A549 (cell line): ENCODE results near the gene GRAMD2B. TPM values are rescaled to one million over a fixed set of nuclear protein-coding genes. Genes with fewer than 3 reads are reported as not detected.

Source experiments
- ATAC-seq, 2 experiments: fragments of 200-7000 bp in 1 of 2; fragments of >200 bp in 1 of 2; cut with Nextera tagmentation in 1 of 2; cut with Tn5 transposase in 1 of 2; 3 replicates each; pipeline versions ENCODE4 v1.8.0 to v1.9.1; 2018 to 2020; ENCODE audit warnings: mild to moderate bottlenecking in 1 of 2, moderate library complexity in 1 of 2
- CTCF ChIA-PET: fragments of 300-600 bp; sonication (Branson Sonifier 250); formaldehyde crosslinking; extraction: SDS; loops from one replicate; lab custom pipeline; 2021; ENCODE audit warnings: antibody characterized with exemption, inconsistent platforms; lab: Yijun Ruan, JAX
- POLR2A ChIA-PET: fragments of 350-600 bp; formaldehyde crosslinking; extraction: SDS; loops from one replicate; lab custom pipeline; 2021; ENCODE audit warnings: antibody characterized with exemption, inconsistent platforms; lab: Yijun Ruan, JAX
- DNase-seq, 2 experiments: peaks; one replicate each; pipeline versions ENCODE4 v3.0.0 to v3.0.0-alpha.2; 2011 to 2016; ENCODE audit warnings: low read depth in 1 of 2, low spot score in 1 of 2
- FAIRE-seq: peaks from 2 replicates; lab custom pipeline; 2011; peaks lifted over from hg19 to GRCh38; lab: Jason Lieb, UNC
- H3K27ac ChIP-seq, 2 experiments: fragments of >200 bp; sonication (Bioruptor Twin); formaldehyde crosslinking; 3 replicates each; pipeline ENCODE4 v1.5.1; 2016 to 2017
- H3K4me1 ChIP-seq: fragments of >200 bp; sonication (Bioruptor Twin); formaldehyde crosslinking; 3 replicates; pipeline ENCODE4 v1.6.1; 2016
- H3K4me2 ChIP-seq: fragments of >200 bp; sonication (Bioruptor Twin); formaldehyde crosslinking; 3 replicates; pipeline ENCODE4 v1.6.1; 2016
- H3K4me3 ChIP-seq: fragments of >200 bp; sonication (Bioruptor Twin); formaldehyde crosslinking; 3 replicates; pipeline ENCODE4 v1.5.1; 2016
- H3K9me3 ChIP-seq: fragments of >200 bp; sonication (Bioruptor Twin); formaldehyde crosslinking; 3 replicates; pipeline ENCODE4 v1.6.1; 2016
- CEBPB ChIP-seq, 2 experiments: fragments of >200 bp in 1 of 2; sonication (Bioruptor Twin) in 1 of 2; formaldehyde crosslinking in 1 of 2; IDR thresholded peaks; 2 replicates each; pipeline ENCODE4 v1.6.1; 2012 to 2016
- EHF ChIP-seq: fragments of 250-450 bp; sonication (Bioruptor Pico); IDR thresholded peaks from 2 replicates; pipeline ENCODE4 v1.5.0; 2020; ENCODE audit warnings: mild to moderate bottlenecking
- ESRRA ChIP-seq: fragments of 150-350 bp; IDR thresholded peaks from 2 replicates; pipeline ENCODE4 v1.6.1; 2014; ENCODE audit warnings: mild to moderate bottlenecking, low read length, borderline replicate concordance
- FOSB ChIP-seq: fragments of 250-450 bp; sonication (Bioruptor Pico); IDR thresholded peaks from 2 replicates; pipeline ENCODE4 v1.5.0; 2020; ENCODE audit warnings: mild to moderate bottlenecking, moderate library complexity
- FOXS1 ChIP-seq: fragments of 250-450 bp; sonication (Bioruptor Pico); IDR thresholded peaks from 2 replicates; pipeline ENCODE4 v1.5.0; 2020; ENCODE audit warnings: mild to moderate bottlenecking, moderate library complexity
- HDAC2 ChIP-seq: fragments of 200-600 bp; sonication (generic); IDR thresholded peaks from 2 replicates; pipeline ENCODE4 v1.6.1; 2016
- HEYL ChIP-seq: fragments of 250-450 bp; sonication (Bioruptor Pico); IDR thresholded peaks from 2 replicates; pipeline ENCODE4 v1.8.0; 2021; ENCODE audit warnings: mild to moderate bottlenecking, moderate library complexity
- HOXB5 ChIP-seq: fragments of 250-450 bp; sonication (Bioruptor Pico); IDR thresholded peaks from 2 replicates; pipeline ENCODE4 v1.5.0; 2020; ENCODE audit warnings: mild to moderate bottlenecking, moderate library complexity
- JUN ChIP-seq, 2 experiments: fragments of >200 bp; sonication (Bioruptor Twin); formaldehyde crosslinking; IDR thresholded peaks; 2 replicates in 1 of 2; 3 replicates in 1 of 2; pipeline ENCODE4 v1.6.1; 2016 to 2017
- JUNB ChIP-seq: fragments of >200 bp; sonication (Bioruptor Twin); formaldehyde crosslinking; IDR thresholded peaks from 2 replicates; pipeline ENCODE4 v1.6.1; 2016
- KDM5A ChIP-seq: fragments of 200-600 bp; sonication (generic); IDR thresholded peaks from 2 replicates; pipeline ENCODE4 v1.6.1; 2016; ENCODE audit warnings: antibody characterized with exemption, mild to moderate bottlenecking
- MAFK ChIP-seq: fragments of 450-650 bp; IDR thresholded peaks from 2 replicates; pipeline ENCODE4 v1.6.1; 2014; ENCODE audit not compliant: partially characterized antibody
- MAZ ChIP-seq: fragments of 150-350 bp; IDR thresholded peaks from 2 replicates; pipeline ENCODE4 v1.6.1; 2014; ENCODE audit warnings: antibody characterized with exemption, low read depth, low read length, borderline replicate concordance
- NFE2L2 ChIP-seq: fragments of 150-350 bp; conservative IDR thresholded peaks from 2 replicates; pipeline ENCODE4 v1.6.1; 2014; ENCODE audit warnings: low read length
- PHF8 ChIP-seq: fragments of 200-600 bp; sonication (generic); IDR thresholded peaks from 2 replicates; pipeline ENCODE4 v1.6.1; 2016; ENCODE audit warnings: low read depth, mild to moderate bottlenecking, antibody characterized with exemption, moderate library complexity, borderline replicate concordance
- POLR2AphosphoS2 ChIP-seq: conservative IDR thresholded peaks from 2 replicates; pipeline ENCODE4 v1.6.1; 2012; ENCODE audit warnings: low read length, improper control_type of control experiment, inconsistent platforms
- RAD21 ChIP-seq, 2 experiments: fragments of >200 bp in 1 of 2; sonication (Bioruptor Twin) in 1 of 2; formaldehyde crosslinking in 1 of 2; IDR thresholded peaks in 1 of 2; conservative IDR thresholded peaks in 1 of 2; 2 replicates in 1 of 2; 3 replicates in 1 of 2; pipeline ENCODE4 v1.6.1; 2012 to 2018; ENCODE audit warnings: inconsistent platforms in 1 of 2
- RARB ChIP-seq: fragments of 250-450 bp; sonication (Bioruptor Pico); IDR thresholded peaks from 2 replicates; pipeline ENCODE4 v1.8.0; 2021; ENCODE audit warnings: mild to moderate bottlenecking, moderate library complexity
- RNF2 ChIP-seq: fragments of 200-600 bp; sonication (generic); IDR thresholded peaks from 2 replicates; pipeline ENCODE4 v1.6.1; 2016; ENCODE audit warnings: low read depth, mild to moderate bottlenecking, antibody characterized with exemption, moderate library complexity, borderline replicate concordance
- ZC3H11A ChIP-seq: fragments of 450-650 bp; IDR thresholded peaks from 2 replicates; pipeline ENCODE4 v1.6.1; 2014; ENCODE audit warnings: antibody characterized with exemption, mild to moderate bottlenecking
- ZNF302 ChIP-seq: fragments of 250-450 bp; sonication (Bioruptor Pico); IDR thresholded peaks from 2 replicates; pipeline ENCODE4 v1.9.0; 2021; ENCODE audit warnings: inconsistent platforms, mild to moderate bottlenecking, moderate library complexity
- WGBS: methylation state at CpG from one replicate; pipeline ENCODE4 v1.1.6; 2017; ENCODE audit errors: missing lambda C conversion rate; 5-methylcytosine and 5-hydroxymethylcytosine counted together
- polyA plus RNA-seq, 4 experiments: library from polyadenylated mRNA; depleted of rRNA in 3 of 4; stranded (reverse); fragments of >200 nt; fragmentation: RNase III in 1 of 4; extraction: RNeasy Plus Mini Kit Qiagen cat#74134 plus additional on column Dnase treatment in 1 of 4; gene quantifications; 2 replicates in 3 of 4; 3 replicates in 1 of 4; pipeline ENCODE4 v1.2.3, GENCODE V29; 2011 to 2017
- TF ChIP-seq, protein P1 (sequence below): fragments of 200-600 bp; sonication (generic); IDR thresholded peaks from 2 replicates; pipeline ENCODE4 v1.6.1; 2016; ENCODE audit warnings: antibody characterized with exemption, mild to moderate bottlenecking, moderate library complexity
- TF ChIP-seq, protein P2 (sequence below): fragments of >200 bp; sonication (Bioruptor Twin); formaldehyde crosslinking; IDR thresholded peaks from 3 replicates; pipeline ENCODE4 v1.5.1; 2016
- TF ChIP-seq, protein P3 (sequence below): IDR thresholded peaks from 2 replicates; pipeline ENCODE4 v1.6.1; 2012
- TF ChIP-seq, protein P4 (sequence below): IDR thresholded peaks from 2 replicates; pipeline ENCODE4 v1.6.1; 2012
- TF ChIP-seq, protein P5 (sequence below): fragments of 250-450 bp; sonication (Bioruptor Pico); IDR thresholded peaks from 2 replicates; pipeline ENCODE4 v1.5.0; 2020; ENCODE audit warnings: low read depth, mild to moderate bottlenecking, moderate library complexity

The GRAMD2B gene
- polyA plus RNA-seq, 2 of the 4 experiments (the other 2 are of a cell fraction): 1.0 to 1.2 TPM

DNA sequence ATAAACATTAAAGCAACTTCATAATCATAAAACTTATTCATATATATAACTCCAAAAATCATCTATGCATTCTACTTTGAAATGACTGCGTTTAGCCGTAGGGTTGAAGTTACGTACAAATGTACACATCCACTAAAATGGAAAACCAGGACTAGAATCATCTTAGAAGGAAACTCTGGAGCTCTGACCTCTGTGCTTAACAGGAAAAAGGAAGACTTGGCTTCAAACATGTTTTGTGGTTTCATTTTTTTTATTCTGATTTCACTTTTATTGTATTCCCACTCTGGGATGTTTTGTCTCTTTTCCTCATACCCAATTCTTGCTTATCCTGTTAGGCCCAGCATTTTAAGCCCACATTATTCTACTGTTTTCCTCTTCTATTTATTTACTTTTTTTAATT lies 44.9 kb downstream of the GRAMD2B start:
- H3K4me2 ChIP-seq: no peak overlapping the region
- ATAC-seq: no peak
- H3K27ac ChIP-seq: no peak overlapping the region
- TF ChIP-seq JUNB: no peak
- TF ChIP-seq POLR2AphosphoS2: no peak
- TF ChIP-seq HDAC2: no peak
- TF ChIP-seq, protein P1, sequence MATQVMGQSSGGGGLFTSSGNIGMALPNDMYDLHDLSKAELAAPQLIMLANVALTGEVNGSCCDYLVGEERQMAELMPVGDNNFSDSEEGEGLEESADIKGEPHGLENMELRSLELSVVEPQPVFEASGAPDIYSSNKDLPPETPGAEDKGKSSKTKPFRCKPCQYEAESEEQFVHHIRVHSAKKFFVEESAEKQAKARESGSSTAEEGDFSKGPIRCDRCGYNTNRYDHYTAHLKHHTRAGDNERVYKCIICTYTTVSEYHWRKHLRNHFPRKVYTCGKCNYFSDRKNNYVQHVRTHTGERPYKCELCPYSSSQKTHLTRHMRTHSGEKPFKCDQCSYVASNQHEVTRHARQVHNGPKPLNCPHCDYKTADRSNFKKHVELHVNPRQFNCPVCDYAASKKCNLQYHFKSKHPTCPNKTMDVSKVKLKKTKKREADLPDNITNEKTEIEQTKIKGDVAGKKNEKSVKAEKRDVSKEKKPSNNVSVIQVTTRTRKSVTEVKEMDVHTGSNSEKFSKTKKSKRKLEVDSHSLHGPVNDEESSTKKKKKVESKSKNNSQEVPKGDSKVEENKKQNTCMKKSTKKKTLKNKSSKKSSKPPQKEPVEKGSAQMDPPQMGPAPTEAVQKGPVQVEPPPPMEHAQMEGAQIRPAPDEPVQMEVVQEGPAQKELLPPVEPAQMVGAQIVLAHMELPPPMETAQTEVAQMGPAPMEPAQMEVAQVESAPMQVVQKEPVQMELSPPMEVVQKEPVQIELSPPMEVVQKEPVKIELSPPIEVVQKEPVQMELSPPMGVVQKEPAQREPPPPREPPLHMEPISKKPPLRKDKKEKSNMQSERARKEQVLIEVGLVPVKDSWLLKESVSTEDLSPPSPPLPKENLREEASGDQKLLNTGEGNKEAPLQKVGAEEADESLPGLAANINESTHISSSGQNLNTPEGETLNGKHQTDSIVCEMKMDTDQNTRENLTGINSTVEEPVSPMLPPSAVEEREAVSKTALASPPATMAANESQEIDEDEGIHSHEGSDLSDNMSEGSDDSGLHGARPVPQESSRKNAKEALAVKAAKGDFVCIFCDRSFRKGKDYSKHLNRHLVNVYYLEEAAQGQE: no peak
- no peak for TF ChIP-seq ZNF302
- TF ChIP-seq EHF (CRISPR knock-in tag): no peak
- TF ChIP-seq HOXB5 (CRISPR knock-in tag): no peak
- TF ChIP-seq RARB (CRISPR knock-in tag): no peak
- no peak for TF ChIP-seq ZC3H11A
- TF ChIP-seq CEBPB (IDR thresholded peaks at IDR 0.05): no peak
- no peak for TF ChIP-seq FOSB (CRISPR knock-in tag)
- TF ChIP-seq RAD21 (conservative IDR thresholded peaks at IDR 0.05 in 1 of 2, IDR thresholded peaks at IDR 0.05 in 1 of 2): no peak
- no peak for TF ChIP-seq FOXS1
- TF ChIP-seq, protein P2, sequence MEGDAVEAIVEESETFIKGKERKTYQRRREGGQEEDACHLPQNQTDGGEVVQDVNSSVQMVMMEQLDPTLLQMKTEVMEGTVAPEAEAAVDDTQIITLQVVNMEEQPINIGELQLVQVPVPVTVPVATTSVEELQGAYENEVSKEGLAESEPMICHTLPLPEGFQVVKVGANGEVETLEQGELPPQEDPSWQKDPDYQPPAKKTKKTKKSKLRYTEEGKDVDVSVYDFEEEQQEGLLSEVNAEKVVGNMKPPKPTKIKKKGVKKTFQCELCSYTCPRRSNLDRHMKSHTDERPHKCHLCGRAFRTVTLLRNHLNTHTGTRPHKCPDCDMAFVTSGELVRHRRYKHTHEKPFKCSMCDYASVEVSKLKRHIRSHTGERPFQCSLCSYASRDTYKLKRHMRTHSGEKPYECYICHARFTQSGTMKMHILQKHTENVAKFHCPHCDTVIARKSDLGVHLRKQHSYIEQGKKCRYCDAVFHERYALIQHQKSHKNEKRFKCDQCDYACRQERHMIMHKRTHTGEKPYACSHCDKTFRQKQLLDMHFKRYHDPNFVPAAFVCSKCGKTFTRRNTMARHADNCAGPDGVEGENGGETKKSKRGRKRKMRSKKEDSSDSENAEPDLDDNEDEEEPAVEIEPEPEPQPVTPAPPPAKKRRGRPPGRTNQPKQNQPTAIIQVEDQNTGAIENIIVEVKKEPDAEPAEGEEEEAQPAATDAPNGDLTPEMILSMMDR: no peak
- TF ChIP-seq JUN (IDR thresholded peaks at IDR 0.05): no peak
- TF ChIP-seq MAFK: no peak
- no peak for TF ChIP-seq ESRRA
- TF ChIP-seq, protein P3, sequence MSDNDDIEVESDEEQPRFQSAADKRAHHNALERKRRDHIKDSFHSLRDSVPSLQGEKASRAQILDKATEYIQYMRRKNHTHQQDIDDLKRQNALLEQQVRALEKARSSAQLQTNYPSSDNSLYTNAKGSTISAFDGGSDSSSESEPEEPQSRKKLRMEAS: no peak
- TF ChIP-seq MAZ: no peak
- TF ChIP-seq PHF8: no peak
- TF ChIP-seq, all 56 proteins: peak for 0
- FAIRE-seq (no peak), DNase-seq (no peak)
- POLR2A ChIA-PET: no interaction called here
- WGBS: 91% methylated on average over 3 of the region's 3 CpGs
- no peak overlapping the region for H3K4me3 ChIP-seq
- no peaks in the 10 kb centered on the region for H3K9me3 ChIP-seq
- CTCF ChIA-PET: interaction anchor here (0.9 kb wide), 1 partner anchor 29 kb away, joined by 3 read pairs; no protein-coding TSS in a partner anchor
- H3K4me1 ChIP-seq: peaks cover 13% of the 10 kb centered on the region

DNA sequence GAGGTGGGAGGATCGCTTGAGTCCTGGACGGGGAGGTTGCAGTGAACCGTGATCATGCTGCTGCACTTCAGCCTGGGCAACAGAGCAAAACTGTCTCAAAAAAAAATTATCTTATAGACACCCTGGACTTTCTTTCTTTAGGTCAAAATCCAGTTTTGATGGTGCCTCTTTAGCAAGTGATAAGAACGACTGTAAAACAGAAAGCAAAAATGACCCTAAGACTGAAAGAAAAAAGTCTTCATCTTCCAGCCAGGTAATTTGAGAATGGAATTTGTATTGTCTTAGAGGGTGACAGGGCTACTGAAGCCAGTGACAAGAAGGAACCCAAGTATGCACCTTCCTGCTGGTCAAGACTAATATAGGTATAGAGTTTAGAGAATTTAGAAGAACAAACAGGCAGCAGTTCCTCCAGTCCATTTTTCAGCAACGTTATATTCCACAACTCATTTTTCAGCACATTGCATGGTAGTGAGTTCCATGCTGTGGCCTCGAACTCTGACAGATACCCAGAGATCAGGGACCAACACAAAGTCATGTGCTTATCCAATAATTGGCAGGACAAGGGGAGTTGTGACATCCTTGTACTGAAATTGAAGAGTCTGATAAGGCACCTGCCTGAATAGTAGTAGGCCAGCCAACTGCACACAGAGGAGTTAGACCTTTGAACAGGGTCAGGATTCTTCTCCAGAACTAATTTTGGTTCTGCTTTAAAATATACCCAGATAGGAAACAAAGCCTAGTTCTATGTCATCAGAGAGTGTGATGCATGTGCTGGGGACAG lies 46.5 kb downstream of the GRAMD2B start:
- FAIRE-seq: no peak
- 66% methylated on average over 6 of the region's 6 CpGs for WGBS
- CTCF ChIA-PET: no interaction called here
- TF ChIP-seq, protein P4, sequence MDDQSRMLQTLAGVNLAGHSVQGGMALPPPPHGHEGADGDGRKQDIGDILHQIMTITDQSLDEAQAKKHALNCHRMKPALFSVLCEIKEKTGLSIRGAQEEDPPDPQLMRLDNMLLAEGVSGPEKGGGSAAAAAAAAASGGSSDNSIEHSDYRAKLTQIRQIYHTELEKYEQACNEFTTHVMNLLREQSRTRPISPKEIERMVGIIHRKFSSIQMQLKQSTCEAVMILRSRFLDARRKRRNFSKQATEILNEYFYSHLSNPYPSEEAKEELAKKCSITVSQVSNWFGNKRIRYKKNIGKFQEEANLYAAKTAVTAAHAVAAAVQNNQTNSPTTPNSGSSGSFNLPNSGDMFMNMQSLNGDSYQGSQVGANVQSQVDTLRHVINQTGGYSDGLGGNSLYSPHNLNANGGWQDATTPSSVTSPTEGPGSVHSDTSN: no peak
- TF ChIP-seq ZNF302 (no peak), NFE2L2 (no peak), HEYL (CRISPR knock-in tag) (no peak), ZC3H11A (no peak), KDM5A (no peak), MAFK (no peak), JUNB (no peak), RNF2 (no peak)
- TF ChIP-seq, protein P5, sequence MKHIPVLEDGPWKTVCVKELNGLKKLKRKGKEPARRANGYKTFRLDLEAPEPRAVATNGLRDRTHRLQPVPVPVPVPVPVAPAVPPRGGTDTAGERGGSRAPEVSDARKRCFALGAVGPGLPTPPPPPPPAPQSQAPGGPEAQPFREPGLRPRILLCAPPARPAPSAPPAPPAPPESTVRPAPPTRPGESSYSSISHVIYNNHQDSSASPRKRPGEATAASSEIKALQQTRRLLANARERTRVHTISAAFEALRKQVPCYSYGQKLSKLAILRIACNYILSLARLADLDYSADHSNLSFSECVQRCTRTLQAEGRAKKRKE (CRISPR knock-in tag): no peak
- TF ChIP-seq, protein P1: no peak

More for the DNA sequence above, 46.5 kb downstream of the GRAMD2B start:
- no peaks in the 10 kb centered on the region for H3K9me3 ChIP-seq
- H3K27ac ChIP-seq: no peak overlapping the region
- H3K4me2 ChIP-seq: no peak overlapping the region
- no peak overlapping the region for H3K4me3 ChIP-seq
- DNase-seq (no peak), ATAC-seq (no peak)
- H3K4me1 ChIP-seq: peaks cover 13% of the 10 kb centered on the region
- POLR2A ChIA-PET: no interaction called here
